Limb (tissue), 2 donors: ENCODE data around the gene COG7.
A peak's percentile ranks its signal among the peaks of the same experiment; 100 is the strongest.
"Not testable (repeated sequence)": the region's sequence is repeated elsewhere in the genome, so short reads cannot be mapped to it uniquely, and the experiment has no call there.

Source experiments
- DNase-seq, 2 donors: peaks; one replicate each; pipeline ENCODE4 v3.0.0-alpha.2; 2016; ENCODE audit errors: extremely low spot score in 2 of 2

COG7 gene

GRCh38 chr16:23410176-23410575, 42.8 kb downstream of the COG7 start:
- no peak for DNase-seq

DNA sequence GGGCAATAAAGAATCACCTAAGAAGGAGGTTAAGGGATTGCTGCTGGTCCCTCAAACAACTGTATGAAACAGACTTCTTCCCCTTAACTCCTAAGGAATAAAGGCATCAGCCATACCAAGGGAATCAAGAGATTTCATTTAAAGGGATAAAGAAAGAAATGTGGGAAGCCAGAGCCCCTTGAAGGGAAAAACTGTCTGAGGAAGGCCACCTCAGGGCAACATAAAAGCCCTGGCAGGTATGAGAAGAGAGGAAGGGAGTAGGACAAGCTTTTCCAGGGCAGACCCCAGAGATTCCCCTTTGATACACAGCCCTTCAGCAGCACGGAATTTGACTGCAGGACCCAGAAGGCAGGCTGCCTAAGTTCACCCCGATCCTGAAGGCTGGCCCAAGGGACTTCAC, 43.5 kb downstream of the COG7 start:
- DNase-seq, result no peak

GRCh38 chr16:23408823-23409298, 44.1 kb downstream of the COG7 start:
- peak; percentile 71 to 75 for DNase-seq

DNA sequence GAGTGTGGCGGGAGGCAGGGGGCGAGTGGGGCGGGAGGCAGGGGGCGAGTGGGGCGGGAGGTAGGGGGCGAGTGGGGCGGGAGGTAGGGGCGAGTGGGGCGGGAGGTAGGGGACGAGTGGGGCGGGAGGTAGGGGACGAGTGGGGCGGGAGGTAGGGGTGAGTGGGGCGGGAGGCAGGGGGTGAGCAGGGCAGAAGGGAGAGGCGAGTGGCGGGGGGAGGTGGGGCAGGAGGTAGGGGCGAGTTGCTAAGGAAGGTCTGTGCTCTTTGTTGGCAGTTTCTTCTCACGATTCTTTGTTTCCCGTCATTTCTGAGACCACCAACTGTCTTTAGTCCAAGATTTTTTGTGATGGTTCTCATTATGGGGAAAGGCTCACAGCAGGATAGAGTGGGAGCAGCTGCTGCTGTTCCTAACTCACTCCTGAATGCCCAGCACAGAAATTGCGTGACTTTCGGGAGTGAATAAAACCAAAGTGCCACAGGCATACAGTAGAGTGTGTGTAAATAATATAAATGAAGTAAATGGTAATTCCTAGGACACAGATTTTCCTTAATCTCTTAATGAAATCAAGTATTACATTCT, 44.7 kb downstream of the COG7 start:
- peak in 1 of 2 donors; percentile 34 for DNase-seq

GRCh38 chr16:23407436-23408127, 45.4 kb downstream of the COG7 start:
- no peak for DNase-seq

GRCh38 chr16:23406546-23407240, 46.3 kb downstream of the COG7 start:
- DNase-seq, result no peak

GRCh38 chr16:23406024-23406423, 47.0 kb downstream of the COG7 start:
- DNase-seq, result no peak

GRCh38 chr16:23403547-23403946, 49.4 kb downstream of the COG7 start:
- peak in 1 of 2 donors; percentile 12 for DNase-seq

GRCh38 chr16:23402100-23402499, 50.9 kb downstream of the COG7 start:
- no peak for DNase-seq

DNA sequence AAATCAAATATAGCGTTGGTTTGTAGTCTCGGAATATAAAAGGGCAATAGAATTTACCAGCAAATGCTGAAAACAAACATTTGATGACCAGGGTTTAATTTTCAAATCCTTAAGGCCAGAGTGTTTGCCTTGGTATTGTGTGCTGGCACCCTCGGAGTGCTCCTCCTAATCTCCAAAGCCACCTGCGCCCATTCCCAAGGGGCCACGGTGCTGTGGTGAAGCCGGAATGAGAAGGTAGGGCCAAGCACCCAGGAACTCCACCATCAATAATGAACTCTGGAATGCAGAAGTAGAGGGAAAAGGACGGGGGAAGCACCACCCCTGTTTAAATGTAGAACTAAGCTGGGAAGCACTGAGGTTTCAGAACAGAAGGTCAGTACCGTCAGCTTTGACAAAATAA, 51.9 kb downstream of the COG7 start:
- no peak for DNase-seq

DNA sequence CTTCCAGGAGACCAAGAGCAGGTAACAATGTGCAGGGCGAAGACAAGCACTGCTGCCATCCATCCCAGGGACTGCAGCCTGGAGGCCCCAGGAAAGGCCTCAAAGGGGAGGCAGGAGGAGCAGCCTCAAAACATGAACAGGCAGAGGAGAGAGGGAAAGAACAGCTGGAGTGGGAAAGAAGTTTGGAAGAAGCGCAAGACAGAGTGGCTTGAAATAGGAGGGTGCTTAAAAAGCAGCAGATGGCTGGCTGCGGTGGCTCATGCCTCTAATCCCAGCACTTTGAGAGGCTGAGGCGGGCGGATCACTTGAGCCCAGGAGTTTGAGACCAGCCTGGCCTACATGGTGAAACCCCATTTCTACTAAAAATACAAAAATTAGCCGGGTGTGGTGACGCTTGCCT, 52.5 kb downstream of the COG7 start:
- peak in 1 of 2 donors; percentile 13 for DNase-seq

- peak; percentile 36 to 67 for DNase-seq
Measured at GRCh38 chr16:23398987-23399805, 53.8 kb downstream of the COG7 start.

DNA sequence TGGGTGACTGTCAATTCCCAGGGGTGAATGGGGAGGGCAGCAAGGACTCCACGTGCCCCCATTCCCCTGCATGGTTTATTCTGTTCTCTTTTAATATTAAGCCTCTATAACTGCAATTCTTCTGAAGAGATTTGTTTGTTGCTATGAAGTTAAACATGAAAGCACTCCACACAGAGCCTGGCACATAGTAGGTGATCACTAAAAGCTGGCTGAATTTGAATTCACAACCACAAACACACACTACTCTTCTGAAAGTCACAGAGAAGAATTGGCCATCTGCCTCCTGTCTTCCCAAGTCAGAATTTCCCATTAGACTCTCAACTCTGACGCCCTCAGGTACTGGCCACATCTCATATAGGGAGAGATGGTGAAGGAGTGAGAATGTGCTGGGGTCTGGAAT, 55.5 kb downstream of the COG7 start:
- DNase-seq, result no peak

DNA sequence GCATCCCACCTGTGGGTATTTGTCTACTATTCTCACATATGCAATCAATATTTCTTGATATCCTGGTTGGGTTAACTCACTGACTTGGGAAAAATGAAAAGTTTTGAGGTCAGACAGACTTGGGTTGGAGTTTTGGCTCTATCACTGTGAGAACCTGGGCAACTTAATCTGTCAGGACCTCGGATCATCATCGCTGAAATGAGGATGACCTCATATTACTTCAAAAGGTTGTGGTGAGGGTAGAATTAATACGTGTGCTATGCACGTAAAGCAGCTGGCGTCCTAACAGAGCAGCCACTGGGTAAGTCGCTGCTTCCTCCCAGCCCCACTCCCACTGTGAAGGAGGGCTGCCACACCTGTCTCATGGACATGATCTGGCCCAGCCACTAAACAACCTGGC, 57.3 kb downstream of the COG7 start:
- DNase-seq, result no peak

DNA sequence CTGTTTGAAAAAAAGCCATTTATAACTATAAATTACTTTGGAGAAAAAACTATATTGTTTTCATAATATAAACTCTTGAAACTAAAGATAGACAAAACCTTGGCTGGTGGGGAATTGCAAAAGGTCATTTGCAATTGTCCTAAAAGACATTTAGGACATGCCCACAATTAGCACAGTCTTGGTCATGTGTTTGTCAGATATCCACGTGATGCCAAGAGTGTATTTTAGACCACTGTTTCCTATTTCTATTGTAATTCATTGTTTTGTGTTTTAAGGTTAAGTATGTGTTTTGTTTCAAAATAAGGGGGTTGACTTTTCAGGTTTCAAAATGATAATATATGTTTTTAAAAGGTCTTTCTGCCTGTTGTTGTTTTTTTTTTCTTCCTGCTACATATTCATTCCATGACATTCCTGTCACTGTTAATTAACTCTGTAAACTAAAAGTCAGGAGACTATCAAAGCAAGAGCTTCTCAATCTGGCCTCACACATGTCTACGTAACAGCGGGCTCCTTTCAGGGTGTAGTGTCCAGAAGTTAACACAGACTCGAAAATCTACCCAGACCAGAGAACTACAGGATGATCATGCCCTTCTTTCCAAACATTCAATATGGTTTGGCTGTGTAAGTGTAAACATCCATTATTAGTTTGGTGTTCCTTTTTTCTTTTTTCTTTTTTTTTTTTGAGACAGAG, 58.7 kb downstream of the COG7 start:
- no peak for DNase-seq

DNA sequence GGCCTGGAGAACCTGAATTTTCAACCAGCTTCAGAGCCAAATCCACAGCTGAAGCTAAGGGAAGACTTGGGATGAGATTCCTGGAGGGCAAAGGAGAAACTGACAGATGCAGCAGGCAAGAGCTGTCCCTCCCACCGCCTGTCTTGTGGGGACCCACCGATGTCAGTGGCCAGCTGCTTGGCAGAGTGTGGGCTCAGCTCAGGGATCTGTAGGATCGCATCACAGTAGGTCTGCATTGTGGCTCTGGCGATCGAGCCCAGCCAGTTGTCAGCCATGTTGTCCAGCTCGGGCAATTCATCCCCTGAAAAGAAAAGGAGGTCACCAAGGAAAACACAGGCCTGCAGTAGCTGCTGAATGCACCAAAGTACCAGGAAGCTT, 60.8 kb downstream of the COG7 start:
- no peak for DNase-seq

- DNase-seq, result no peak
Measured at GRCh38 chr16:23391381-23392222, 61.4 kb downstream of the COG7 start.

DNA sequence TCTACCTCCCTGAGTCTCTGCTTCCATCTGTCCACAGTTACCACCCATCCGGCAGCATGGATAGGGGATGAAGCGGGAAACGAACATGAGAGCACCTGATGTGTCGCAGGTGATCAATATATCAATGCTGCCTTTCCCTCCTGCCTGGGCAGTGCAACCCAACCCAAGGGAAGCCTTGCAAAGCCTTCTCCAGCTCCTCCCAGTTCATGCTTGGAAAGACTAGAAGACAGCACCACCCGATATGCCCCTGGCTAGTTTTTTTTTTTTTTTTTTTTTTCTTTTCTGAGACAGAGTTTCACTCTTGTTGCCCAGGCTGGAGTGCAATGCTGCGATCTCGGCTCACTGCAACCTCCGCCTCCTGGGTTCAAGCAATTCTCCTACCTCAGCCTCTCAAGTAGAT, 63.1 kb downstream of the COG7 start:
- DNase-seq, result not testable (repeated sequence)

GRCh38 chr16:23389201-23389600, 63.8 kb downstream of the COG7 start:
- no peak for DNase-seq

- DNase-seq, result no peak
Measured at GRCh38 chr16:23388786-23389185, 64.2 kb downstream of the COG7 start.
